Spleen (tissue), 11 donors: ENCODE data around the gene FLOT2. TPM values are rescaled to one million over a fixed set of nuclear protein-coding genes. Genes with fewer than 3 reads are reported as not detected.
"Not testable (repeated sequence)": the region's sequence is repeated elsewhere in the genome, so short reads cannot be mapped to it uniquely, and the experiment has no call there.

Experiments
- DNase-seq: peaks from one replicate; pipeline ENCODE4 v3.0.0-alpha.2; 2020
- H3K27ac ChIP-seq, 8 donors: fragments of 200-600 bp; sonication (generic) in 7 of 8; 1 replicate in 4 of 8; 2 replicates in 4 of 8; pipeline versions ENCODE4 v1.5.0 to v1.8.0; 2016 to 2021; ENCODE audit warnings: inconsistent platforms in 4 of 8, mild to moderate bottlenecking in 4 of 8, moderate library complexity in 1 of 8
- H3K27me3 ChIP-seq, 7 donors: fragments of 200-600 bp; sonication (generic) in 6 of 7; replicated peaks in 1 of 7; 1 replicate in 4 of 7; 2 replicates in 3 of 7; pipeline versions ENCODE4 v1.5.0 to v1.8.0; 2016 to 2021; ENCODE audit warnings: inconsistent platforms in 3 of 7, mild to moderate bottlenecking in 1 of 7
- H3K36me3 ChIP-seq, 6 donors: fragments of 200-600 bp; sonication (generic) in 5 of 6; 1 replicate in 4 of 6; 2 replicates in 2 of 6; pipeline versions ENCODE4 v1.5.0 to v1.8.0; 2016 to 2021; ENCODE audit warnings: inconsistent platforms in 2 of 6
- H3K4me1 ChIP-seq, 6 donors: fragments of 200-600 bp; sonication (generic) in 5 of 6; 1 replicate in 3 of 6; 2 replicates in 3 of 6; pipeline versions ENCODE4 v1.5.0 to v1.8.0; 2016 to 2021; ENCODE audit warnings: inconsistent platforms in 3 of 6
- H3K4me3 ChIP-seq, 8 donors: fragments of 200-600 bp; sonication (generic) in 7 of 8; 1 replicate in 4 of 8; 2 replicates in 4 of 8; pipeline versions ENCODE4 v1.5.0 to v1.8.0; 2016 to 2021; ENCODE audit warnings: inconsistent platforms in 4 of 8, mild to moderate bottlenecking in 4 of 8, moderate library complexity in 2 of 8
- H3K9me3 ChIP-seq, 8 donors: fragments of 200-600 bp; sonication (generic) in 7 of 8; 1 replicate in 4 of 8; 2 replicates in 4 of 8; pipeline versions ENCODE4 v1.5.0 to v1.8.0; 2016 to 2021; ENCODE audit warnings: inconsistent platforms in 4 of 8
- POLR2A ChIP-seq, 3 donors: fragments of 450-650 bp; IDR thresholded peaks; one replicate each; pipeline ENCODE4 v1.5.1; 2017; ENCODE audit warnings: antibody characterized with exemption in 3 of 3, mild to moderate bottlenecking in 1 of 3
- POLR2AphosphoS5 ChIP-seq, 3 donors: sonication (generic); formaldehyde crosslinking; IDR thresholded peaks; one replicate each; pipeline ENCODE4 v1.5.1; 2017; ENCODE audit warnings: antibody characterized with exemption in 3 of 3
- WGBS, 5 donors: extraction: QIAGEN DNeasy Blood & Tissue Kit in 3 of 5; methylation state at CpG; one replicate each; pipeline versions ENCODE4 v1.1.5 to v1.1.7; 2013 to 2018; 5-methylcytosine and 5-hydroxymethylcytosine counted together
- intact Hi-C: fragments of 100-400 bp; cut with DNase I; formaldehyde crosslinking; loops from one replicate; pipeline ENCODE4 v1.15.0; 2023; ENCODE audit warnings: low total_unique reads
- polyA plus RNA-seq, 3 donors: library from polyadenylated mRNA; stranded (reverse); fragments of 200-250 nt; gene quantifications; one replicate each; pipeline ENCODE4 v1.2.1, GENCODE V29; 2013
- total RNA-seq, 7 donors: library from RNA; depleted of rRNA in 3 of 7; stranded (reverse); fragments of >200 nt in 3 of 7; fragmentation: NEBNext Ultra II Directional in 4 of 7; extraction: Animal tissue kit (Norgen Biotek cat#: 25700) in 4 of 7; gene quantifications; one replicate each; pipeline versions ENCODE4 v1.1.0 to v1.2.1, GENCODE V29; 2016 to 2021
- TF ChIP-seq, protein P1 (sequence below), 11 experiments: fragments of 200-600 bp in 7 of 11; fragments of 450-650 bp in 4 of 11; sonication (generic) in 4 of 11; IDR thresholded peaks in 8 of 11; conservative IDR thresholded peaks in 3 of 11; 1 replicate in 7 of 11; 2 replicates in 4 of 11; pipeline versions ENCODE4 v1.4.0 to v1.8.0; 2016 to 2021; ENCODE audit warnings: antibody characterized with exemption in 11 of 11, inconsistent platforms in 4 of 11, mild to moderate bottlenecking in 1 of 11
- donor health status: healthy with polysubstance abuse.
- donor health status: DM: no; HTN: no; CAD: no; lungs with moderate emphysema.
- donor health status: DM: no; HTN: no; CAD: no.
- donor health status: Bipolar disorder and iron deficiency.
- donor health status: healthy.
- donor health status: DM: no; HTN: no; CAD: no.
- donor health status: DM: yes; HTN: yes; CAD: no.

FLOT2 gene
- total and polyA plus RNA-seq, 10 donors = 80.8 to 259 (median 184) TPM

DNA sequence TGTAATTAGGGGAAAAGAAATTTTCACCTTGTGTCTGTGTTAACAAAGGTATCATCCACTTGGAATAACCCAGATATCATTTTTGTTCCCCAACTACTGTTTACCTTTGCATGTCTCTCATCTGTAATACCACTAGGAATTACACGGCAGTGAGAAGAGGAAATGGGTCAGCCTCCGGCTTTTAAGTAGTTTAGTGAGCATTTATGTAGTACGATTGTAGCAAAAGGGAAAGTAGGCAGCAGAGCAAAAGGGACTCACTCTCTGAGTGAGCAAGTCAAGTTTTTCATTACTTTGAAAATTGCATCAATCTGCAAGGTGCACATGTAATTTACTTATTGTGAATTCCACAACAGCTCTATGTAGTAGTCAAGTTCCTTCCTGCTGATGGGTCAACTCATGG, 42.6 kb upstream of the FLOT2 start:
- DNase-seq = no peak
- WGBS, 5 donors = 11 to 32% (median 18%) methylated on average over 3 of the region's 3 CpGs
- peaks cover 51 to 100% (median 98%) of the 10 kb centered on the region in 6 donors for H3K4me1 ChIP-seq
- H3K9me3 ChIP-seq = no peaks in the 10 kb centered on the region
- peak overlapping the region in 7 of 8 donors; percentile 8 to 79 (median 56) for H3K27ac ChIP-seq
- H3K4me3 ChIP-seq = peak overlapping the region in 1 of 8 donors; percentile 23
- intact Hi-C loops = no loop called here
- H3K36me3 ChIP-seq = peaks cover 0 to 51% (median 4%) of the 10 kb centered on the region in 6 donors
- no peak for TF ChIP-seq POLR2AphosphoS5 (IDR thresholded peaks at IDR 0.05)
- TF ChIP-seq, protein P1, sequence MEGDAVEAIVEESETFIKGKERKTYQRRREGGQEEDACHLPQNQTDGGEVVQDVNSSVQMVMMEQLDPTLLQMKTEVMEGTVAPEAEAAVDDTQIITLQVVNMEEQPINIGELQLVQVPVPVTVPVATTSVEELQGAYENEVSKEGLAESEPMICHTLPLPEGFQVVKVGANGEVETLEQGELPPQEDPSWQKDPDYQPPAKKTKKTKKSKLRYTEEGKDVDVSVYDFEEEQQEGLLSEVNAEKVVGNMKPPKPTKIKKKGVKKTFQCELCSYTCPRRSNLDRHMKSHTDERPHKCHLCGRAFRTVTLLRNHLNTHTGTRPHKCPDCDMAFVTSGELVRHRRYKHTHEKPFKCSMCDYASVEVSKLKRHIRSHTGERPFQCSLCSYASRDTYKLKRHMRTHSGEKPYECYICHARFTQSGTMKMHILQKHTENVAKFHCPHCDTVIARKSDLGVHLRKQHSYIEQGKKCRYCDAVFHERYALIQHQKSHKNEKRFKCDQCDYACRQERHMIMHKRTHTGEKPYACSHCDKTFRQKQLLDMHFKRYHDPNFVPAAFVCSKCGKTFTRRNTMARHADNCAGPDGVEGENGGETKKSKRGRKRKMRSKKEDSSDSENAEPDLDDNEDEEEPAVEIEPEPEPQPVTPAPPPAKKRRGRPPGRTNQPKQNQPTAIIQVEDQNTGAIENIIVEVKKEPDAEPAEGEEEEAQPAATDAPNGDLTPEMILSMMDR (IDR thresholded peaks at IDR 0.05 in 8 of 11, conservative IDR thresholded peaks at IDR 0.05 in 3 of 11) = no peak
- no peaks in the 10 kb centered on the region for H3K27me3 ChIP-seq

DNA sequence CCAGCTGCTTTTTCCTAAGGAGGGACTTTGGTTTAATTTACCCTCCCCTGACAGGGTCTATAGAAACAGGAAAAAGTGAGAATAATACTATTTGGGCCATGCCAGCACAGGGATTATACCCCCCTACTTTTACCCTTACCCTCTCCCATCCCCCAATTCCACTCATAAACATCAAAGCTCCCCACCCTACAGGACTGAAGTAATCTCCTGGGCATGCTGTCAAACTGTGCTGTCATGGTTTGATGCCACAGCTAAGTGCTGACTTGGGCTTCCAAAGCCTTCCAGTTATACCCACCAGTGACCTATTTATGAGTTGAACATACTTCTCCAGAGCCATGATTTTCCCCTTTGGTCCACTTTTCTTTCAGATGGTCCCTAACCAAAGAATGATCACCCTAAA, 41.0 kb upstream of the FLOT2 start:
- Histone ChIP-seq H3K4me1 (peaks cover 50 to 100% (median 89%) of the 10 kb centered on the region in 6 donors), H3K36me3 (peaks cover 0 to 43% (median 3%) of the 10 kb centered on the region in 6 donors), H3K27ac (peak overlapping the region in 4 of 8 donors; percentile 12 to 84 (median 76)), H3K27me3 (no peaks in the 10 kb centered on the region), H3K9me3 (no peaks in the 10 kb centered on the region), H3K4me3 (no peak overlapping the region)
- intact Hi-C loops = no loop called here
- DNase-seq = no peak
- TF ChIP-seq, protein P1 (IDR thresholded peaks at IDR 0.05 in 8 of 11, conservative IDR thresholded peaks at IDR 0.05 in 3 of 11) = no peak
- TF ChIP-seq POLR2A (IDR thresholded peaks at IDR 0.05) = no peak
- no peak for TF ChIP-seq POLR2AphosphoS5 (IDR thresholded peaks at IDR 0.05)

DNA sequence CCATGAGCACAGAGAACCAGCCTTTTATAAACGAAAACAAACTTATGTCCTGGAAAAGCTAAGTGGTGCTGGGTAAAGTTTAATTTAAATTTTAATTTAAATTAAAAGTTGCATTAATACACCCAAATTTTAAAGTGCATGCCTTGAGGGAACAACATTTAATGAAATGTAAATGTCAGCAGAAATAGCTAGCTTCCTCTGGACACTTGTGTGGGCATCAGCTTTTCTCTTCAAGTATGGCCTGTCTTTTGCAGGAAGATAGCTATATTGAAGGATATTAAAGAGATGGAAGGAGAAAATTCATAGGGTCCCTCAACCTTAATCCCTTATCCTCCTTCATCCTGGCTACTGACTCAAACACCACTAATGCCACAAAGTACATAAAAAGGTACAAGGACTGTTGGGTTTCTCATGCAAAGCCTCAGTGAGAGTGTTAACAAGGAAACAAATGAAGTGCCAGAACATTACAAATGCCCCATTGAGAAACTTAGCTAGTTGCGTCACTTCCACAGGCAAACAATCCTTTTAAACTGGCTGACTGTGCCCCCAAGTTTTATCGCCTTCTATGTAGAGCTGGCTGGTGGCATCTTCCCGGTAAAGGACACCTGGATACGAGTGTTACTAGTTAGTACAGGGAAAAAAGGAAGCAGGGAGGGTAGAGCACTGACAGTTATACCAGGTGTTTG, 39.7 kb upstream of the FLOT2 start:
- WGBS, 5 donors = 52 to 76% (median 63%) methylated on average over 5 of the region's 5 CpGs
- H3K9me3 ChIP-seq = no peaks in the 10 kb centered on the region
- H3K4me3 ChIP-seq = peak overlapping the region in 1 of 8 donors; percentile 28
- TF ChIP-seq, protein P1 (IDR thresholded peaks at IDR 0.05 in 8 of 11, conservative IDR thresholded peaks at IDR 0.05 in 3 of 11) = no peak
- TF ChIP-seq POLR2AphosphoS5 (IDR thresholded peaks at IDR 0.05) (peak in 1 of 3 donors; percentile 39), POLR2A (IDR thresholded peaks at IDR 0.05) (no peak)
- no peaks in the 10 kb centered on the region for H3K27me3 ChIP-seq
- no peak for DNase-seq
- peaks cover 0 to 38% (median 0%) of the 10 kb centered on the region in 6 donors for H3K36me3 ChIP-seq
- H3K27ac ChIP-seq = peak overlapping the region in 7 of 8 donors; percentile 59 to 84 (median 72)
- intact Hi-C loops = no loop called here
- H3K4me1 ChIP-seq = peaks cover 50 to 100% (median 80%) of the 10 kb centered on the region in 6 donors

DNA sequence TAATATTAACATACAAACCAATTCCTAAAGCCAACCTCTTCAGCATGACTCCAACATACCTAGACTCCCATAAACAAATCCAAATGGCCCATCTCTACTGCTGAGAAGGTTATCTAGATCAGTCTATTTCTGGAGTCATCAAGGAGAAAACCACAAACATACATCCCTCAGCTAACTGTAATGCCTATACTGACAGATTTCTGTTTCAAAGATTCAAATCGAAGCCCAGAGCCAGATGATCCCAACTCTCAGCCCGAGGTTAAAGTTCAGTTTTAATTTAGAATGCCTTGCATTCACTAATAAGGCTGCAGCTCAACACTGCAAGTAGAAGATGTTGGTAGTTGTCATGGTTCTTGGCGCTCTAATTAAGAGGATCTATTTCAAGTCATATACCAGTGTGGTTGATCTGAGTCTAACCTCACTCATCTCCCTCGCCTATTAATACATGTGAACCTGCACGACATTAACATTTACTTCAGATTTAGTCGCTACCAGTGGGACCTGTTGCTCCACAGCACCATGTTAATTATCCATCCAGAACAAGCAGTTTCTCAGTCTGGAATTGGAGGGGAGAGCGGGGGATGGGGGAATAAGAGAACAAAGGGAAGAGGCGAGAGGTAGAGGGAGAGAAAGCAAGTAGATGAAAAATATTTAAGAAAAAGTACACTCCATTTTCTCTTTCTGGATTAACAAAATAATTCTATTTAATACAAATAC, 38.4 kb upstream of the FLOT2 start:
- Histone ChIP-seq H3K4me3 (peak overlapping the region in 1 of 8 donors; percentile 28), H3K27ac (peak overlapping the region in 7 of 8 donors; percentile 13 to 84 (median 72)), H3K9me3 (no peaks in the 10 kb centered on the region), H3K27me3 (no peaks in the 10 kb centered on the region), H3K36me3 (peaks cover 0 to 49% (median 0%) of the 10 kb centered on the region in 6 donors), H3K4me1 (peaks cover 48 to 100% (median 71%) of the 10 kb centered on the region in 6 donors)
- intact Hi-C loops = no loop called here
- no peak for DNase-seq
- 88 to 95% (median 92%) methylated on average over 8 of the region's 8 CpGs for WGBS, 5 donors
- TF ChIP-seq POLR2AphosphoS5 (IDR thresholded peaks at IDR 0.05) (no peak), POLR2A (IDR thresholded peaks at IDR 0.05) (no peak)
- TF ChIP-seq, protein P1 (IDR thresholded peaks at IDR 0.05 in 8 of 11, conservative IDR thresholded peaks at IDR 0.05 in 3 of 11) = no peak

DNA sequence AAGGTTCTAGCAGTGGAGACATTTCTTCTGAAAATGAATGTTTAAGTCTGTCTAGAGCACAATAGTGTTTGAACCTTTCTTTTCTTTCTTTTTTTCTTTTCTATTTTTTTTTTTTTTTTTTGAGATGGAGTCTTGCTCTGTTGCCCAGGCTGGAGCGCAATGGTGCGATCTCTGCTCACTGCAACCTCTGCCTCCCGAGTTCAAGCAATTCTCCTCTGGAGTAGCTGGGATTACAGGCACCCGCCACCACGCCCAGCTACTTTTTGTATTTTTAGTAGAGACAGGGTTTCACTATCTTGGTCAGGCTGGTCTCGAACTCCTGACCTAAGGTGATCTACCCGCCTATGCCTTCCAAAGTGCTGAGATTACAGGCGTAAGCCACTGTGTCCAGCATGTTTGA, 37.0 kb upstream of the FLOT2 start:
- H3K27me3 ChIP-seq, H3K4me3 ChIP-seq, H3K9me3 ChIP-seq, intact Hi-C loops, DNase-seq: not testable (repeated sequence)
- H3K27ac ChIP-seq = peak overlapping the region in 1 of 8 donors; percentile 12
- WGBS, 5 donors = 93 to 98% (median 96%) methylated on average over 8 of the region's 8 CpGs
- peaks cover 35 to 100% (median 65%) of the 10 kb centered on the region in 6 donors for H3K4me1 ChIP-seq
- peaks cover 0 to 53% (median 0%) of the 10 kb centered on the region in 6 donors for H3K36me3 ChIP-seq
